Fibroblast of the aortic adventitia (primary cell): ENCODE results near the gene LMX1B. TPM values are rescaled to one million over a fixed set of nuclear protein-coding genes. Genes with fewer than 3 reads are reported as not detected.
A peak's percentile ranks its signal among the peaks of the same experiment; 100 is the strongest.

Source experiments
- DNase-seq: peaks from one replicate; pipeline ENCODE4 v3.0.0-alpha.2; 2010; ENCODE audit warnings: low read depth
- H3K4me3 ChIP-seq: 2 replicates; pipeline ENCODE4 v1.5.1; 2011; ENCODE audit warnings: low read depth, mild to moderate bottlenecking, control low read depth, low read length, moderate library complexity
- CTCF ChIP-seq: IDR thresholded peaks from 2 replicates; pipeline ENCODE4 v1.5.1; 2011; ENCODE audit warnings: mild to moderate bottlenecking, low read length, control low read depth, inconsistent platforms; ENCODE audit not compliant: insufficient read depth
- total RNA-seq: library from RNA; depleted of rRNA; stranded (reverse); fragments of >200 nt; gene quantifications from 2 replicates; pipeline ENCODE4 v1.2.3, GENCODE V29; 2012; ENCODE audit warnings: low replicate concordance

LMX1B gene
- total RNA-seq, 1 donor: not detected

- DNase-seq: no peak
- TF ChIP-seq CTCF: no peak
- no peak overlapping the region for H3K4me3 ChIP-seq
These were observed 25.1 kb upstream of the LMX1B start for GRCh38 chr9:126588491-126589168.

- DNase-seq: no peak
- H3K4me3 ChIP-seq: no peak overlapping the region
- no peak for TF ChIP-seq CTCF
These were observed 24.4 kb upstream of the LMX1B start for GRCh38 chr9:126589349-126589748.

- H3K4me3 ChIP-seq: no peak overlapping the region
- no peak for DNase-seq
- no peak for TF ChIP-seq CTCF
These were observed 22.6 kb upstream of the LMX1B start for GRCh38 chr9:126591083-126591482.

- DNase-seq: no peak
- no peak for TF ChIP-seq CTCF
- no peak overlapping the region for H3K4me3 ChIP-seq
These were observed 21.8 kb upstream of the LMX1B start for GRCh38 chr9:126591922-126592321.

GRCh38 chr9:126592461-126592860 is 21.3 kb upstream of the LMX1B start:
- TF ChIP-seq CTCF: no peak
- DNase-seq: no peak
- H3K4me3 ChIP-seq: no peak overlapping the region

GRCh38 chr9:126595982-126596381 is 17.7 kb upstream of the LMX1B start:
- no peak overlapping the region for H3K4me3 ChIP-seq
- no peak for TF ChIP-seq CTCF
- DNase-seq: no peak

- no peak for DNase-seq
- no peak overlapping the region for H3K4me3 ChIP-seq
- peak; percentile 8 for TF ChIP-seq CTCF
These were observed 14.6 kb upstream of the LMX1B start for GRCh38 chr9:126599047-126599650.
